ENCODE data around the gene TRIM13.

DNA sequence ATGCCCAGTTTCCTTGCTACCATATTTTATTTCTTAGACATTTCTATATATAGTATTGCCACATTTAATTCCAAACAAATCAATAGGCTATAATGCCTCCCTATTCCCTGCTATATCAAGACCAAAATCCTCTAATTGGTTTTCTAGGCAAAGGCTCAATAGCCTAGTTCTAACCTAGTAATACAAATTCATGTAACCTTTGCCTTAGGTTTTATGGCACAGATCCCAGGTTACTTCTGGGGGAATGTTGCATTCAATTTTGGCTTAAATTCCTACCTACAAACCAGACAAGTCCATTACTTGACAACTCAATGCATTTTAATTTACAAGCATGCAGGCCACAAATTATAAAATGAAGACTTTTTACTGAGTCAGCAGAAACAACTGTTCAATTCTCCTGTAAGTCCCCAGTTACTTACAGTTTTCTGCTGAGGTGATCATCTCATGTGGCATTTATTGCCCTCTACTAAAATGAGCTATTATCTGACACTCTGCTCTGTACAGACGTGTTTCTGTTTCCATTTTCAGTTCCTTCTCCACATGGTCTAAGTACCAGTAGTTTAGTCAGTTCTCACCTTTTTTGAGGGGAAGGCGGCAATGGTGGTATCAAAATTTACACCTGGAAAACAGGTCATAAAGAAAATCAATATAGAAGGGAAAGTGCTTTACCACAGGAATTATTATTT is 30.1 kb downstream of the TRIM13 start:
- TF ChIP-seq MYC (IDR thresholded peaks at IDR 0.05; ENCODE audit: low read depth, low read length) (no peak), POLR2A (IDR thresholded peaks at IDR 0.05; ENCODE audit: extremely low read depth, insufficient read length) (no peak), MAX (IDR thresholded peaks at IDR 0.05; ENCODE audit: low read depth, low read length) (no peak)
- TF ChIP-seq, protein P1, sequence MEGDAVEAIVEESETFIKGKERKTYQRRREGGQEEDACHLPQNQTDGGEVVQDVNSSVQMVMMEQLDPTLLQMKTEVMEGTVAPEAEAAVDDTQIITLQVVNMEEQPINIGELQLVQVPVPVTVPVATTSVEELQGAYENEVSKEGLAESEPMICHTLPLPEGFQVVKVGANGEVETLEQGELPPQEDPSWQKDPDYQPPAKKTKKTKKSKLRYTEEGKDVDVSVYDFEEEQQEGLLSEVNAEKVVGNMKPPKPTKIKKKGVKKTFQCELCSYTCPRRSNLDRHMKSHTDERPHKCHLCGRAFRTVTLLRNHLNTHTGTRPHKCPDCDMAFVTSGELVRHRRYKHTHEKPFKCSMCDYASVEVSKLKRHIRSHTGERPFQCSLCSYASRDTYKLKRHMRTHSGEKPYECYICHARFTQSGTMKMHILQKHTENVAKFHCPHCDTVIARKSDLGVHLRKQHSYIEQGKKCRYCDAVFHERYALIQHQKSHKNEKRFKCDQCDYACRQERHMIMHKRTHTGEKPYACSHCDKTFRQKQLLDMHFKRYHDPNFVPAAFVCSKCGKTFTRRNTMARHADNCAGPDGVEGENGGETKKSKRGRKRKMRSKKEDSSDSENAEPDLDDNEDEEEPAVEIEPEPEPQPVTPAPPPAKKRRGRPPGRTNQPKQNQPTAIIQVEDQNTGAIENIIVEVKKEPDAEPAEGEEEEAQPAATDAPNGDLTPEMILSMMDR (IDR thresholded peaks at IDR 0.05; ENCODE audit: low read depth, low read length), result no peak

Data from NB4 (cell line).